Measurements from ENCODE around the gene CAPZB.
"Not testable (repeated sequence)": the region's sequence is repeated elsewhere in the genome, so short reads cannot be mapped to it uniquely, and the experiment has no call there.

CAPZB gene

DNA sequence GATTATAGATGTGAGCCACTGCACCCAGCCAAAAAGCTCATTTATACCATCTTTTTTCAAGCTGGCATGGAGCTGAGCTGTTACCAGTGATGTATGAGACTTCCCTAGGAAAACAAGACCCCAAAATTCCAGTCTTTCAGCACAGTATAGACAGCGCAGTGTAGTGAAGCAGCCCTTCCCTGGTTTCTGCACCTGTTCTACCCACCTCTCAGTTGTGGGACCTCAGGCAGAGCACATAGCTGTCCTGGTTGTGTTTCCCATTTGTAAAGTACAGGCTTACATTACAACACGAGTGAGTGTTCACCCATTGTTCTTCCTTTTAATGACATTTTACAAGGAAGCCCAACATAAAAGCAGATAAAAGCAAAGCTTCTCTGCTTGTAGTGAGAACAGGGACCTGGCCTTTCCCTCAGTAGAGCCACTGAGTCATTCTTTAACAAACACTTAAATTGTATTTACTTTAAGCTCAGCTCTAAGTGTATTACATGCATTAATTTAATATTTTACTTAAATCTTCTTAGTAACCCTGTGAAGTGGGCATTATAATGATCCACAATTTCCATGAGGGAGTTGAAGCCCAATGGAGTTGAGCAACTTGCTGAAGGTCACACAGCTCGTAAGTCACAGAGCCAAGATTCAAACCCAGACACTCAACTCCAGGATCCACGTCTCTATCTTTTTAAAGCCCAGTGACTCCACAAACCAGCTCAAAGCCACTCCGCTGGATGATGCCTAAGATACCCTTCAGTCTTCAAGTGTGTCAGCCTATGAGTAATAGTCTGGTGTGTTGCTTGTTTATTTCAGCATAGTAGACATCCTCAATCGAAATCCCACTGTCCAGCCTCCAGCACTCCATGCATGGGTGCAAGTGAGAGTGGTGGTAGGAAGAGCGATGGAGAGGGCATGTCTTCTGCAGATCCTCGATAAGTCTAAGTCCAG, 40.5 kb upstream of the CAPZB start:
- H3K4me3 ChIP-seq (ENCODE audit: low read depth, low read length) = no peak overlapping the region
- TF ChIP-seq, protein P1, sequence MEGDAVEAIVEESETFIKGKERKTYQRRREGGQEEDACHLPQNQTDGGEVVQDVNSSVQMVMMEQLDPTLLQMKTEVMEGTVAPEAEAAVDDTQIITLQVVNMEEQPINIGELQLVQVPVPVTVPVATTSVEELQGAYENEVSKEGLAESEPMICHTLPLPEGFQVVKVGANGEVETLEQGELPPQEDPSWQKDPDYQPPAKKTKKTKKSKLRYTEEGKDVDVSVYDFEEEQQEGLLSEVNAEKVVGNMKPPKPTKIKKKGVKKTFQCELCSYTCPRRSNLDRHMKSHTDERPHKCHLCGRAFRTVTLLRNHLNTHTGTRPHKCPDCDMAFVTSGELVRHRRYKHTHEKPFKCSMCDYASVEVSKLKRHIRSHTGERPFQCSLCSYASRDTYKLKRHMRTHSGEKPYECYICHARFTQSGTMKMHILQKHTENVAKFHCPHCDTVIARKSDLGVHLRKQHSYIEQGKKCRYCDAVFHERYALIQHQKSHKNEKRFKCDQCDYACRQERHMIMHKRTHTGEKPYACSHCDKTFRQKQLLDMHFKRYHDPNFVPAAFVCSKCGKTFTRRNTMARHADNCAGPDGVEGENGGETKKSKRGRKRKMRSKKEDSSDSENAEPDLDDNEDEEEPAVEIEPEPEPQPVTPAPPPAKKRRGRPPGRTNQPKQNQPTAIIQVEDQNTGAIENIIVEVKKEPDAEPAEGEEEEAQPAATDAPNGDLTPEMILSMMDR (IDR thresholded peaks at IDR 0.05; ENCODE audit: low read depth, low read length, missing control alignments) = no peak
- no peak for DNase-seq (ENCODE audit: low read depth)

GRCh38 chr1:19524791-19525190, 39.5 kb upstream of the CAPZB start:
- H3K4me3 ChIP-seq (ENCODE audit: low read depth, low read length) = no peak overlapping the region
- TF ChIP-seq, protein P1 (IDR thresholded peaks at IDR 0.05; ENCODE audit: low read depth, low read length, missing control alignments) = no peak
- DNase-seq (ENCODE audit: low read depth) = no peak

DNA sequence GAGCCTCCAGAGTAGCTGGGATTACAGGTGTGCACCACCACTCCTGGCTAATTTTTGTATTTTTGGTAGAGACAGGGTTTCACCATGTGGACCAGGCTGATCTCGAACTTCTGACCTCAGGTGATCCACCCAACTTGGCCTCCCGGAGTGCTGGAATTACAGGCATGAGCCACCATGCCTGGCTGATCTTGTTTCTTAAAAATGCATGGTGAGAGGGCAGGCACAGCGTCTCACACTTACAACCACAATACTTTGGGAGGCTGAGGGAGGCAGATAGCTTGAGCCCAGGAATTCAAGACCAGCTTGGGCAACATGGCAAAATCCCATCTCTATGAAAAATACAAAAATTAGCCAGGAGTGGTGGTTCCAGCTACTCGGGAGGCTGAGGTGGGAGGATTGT, 37.2 kb upstream of the CAPZB start:
- DNase-seq (ENCODE audit: low read depth); H3K4me3 ChIP-seq (ENCODE audit: low read depth, low read length): not testable (repeated sequence)

DNA sequence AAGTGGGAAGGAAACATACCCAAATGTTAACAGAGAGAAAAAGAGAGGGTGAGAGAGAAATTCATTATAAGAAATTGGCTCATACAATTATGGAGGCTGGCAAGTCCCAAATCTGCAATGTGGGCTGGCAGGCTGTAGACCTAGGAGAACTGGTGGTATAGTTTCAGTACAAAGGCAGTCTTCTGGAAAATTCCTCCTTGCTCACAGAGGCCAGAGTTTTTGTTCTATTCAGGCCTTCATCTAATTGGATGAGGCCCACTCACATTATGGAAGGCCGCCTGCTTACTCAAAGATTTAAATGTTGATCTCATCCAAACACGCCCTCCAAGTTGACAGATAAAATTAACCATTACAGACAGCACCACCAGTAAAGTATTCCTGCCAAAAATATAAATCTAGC, 36.1 kb upstream of the CAPZB start:
- H3K4me3 ChIP-seq (ENCODE audit: low read depth, low read length) = no peak overlapping the region
- TF ChIP-seq, protein P1 (IDR thresholded peaks at IDR 0.05; ENCODE audit: low read depth, low read length, missing control alignments) = no peak
- DNase-seq (ENCODE audit: low read depth) = no peak

DNA sequence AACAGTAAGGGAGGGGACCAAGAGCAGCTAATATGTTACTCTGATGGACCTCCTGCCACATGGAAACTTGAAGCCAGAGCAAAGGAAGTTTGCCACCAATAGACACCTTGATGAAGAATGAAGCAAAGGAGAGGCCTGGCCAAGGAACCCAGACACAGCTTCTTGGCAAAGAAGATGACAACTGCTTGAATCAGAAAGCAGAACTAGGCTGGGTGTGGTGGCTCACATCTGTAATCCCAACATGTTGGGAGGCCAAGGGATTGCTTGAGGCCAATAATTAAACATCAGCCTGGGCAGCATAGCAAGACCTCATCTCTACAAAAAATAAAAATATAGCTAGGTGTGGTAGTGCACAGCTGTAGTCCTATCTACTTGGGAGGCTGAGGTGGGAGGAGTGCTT, 31.7 kb upstream of the CAPZB start:
- TF ChIP-seq, protein P1 (IDR thresholded peaks at IDR 0.05; ENCODE audit: low read depth, low read length, missing control alignments) = no peak
- DNase-seq (ENCODE audit: low read depth) = no peak
- H3K4me3 ChIP-seq (ENCODE audit: low read depth, low read length) = no peak overlapping the region

GRCh38 chr1:19515201-19515600, 29.9 kb upstream of the CAPZB start:
- TF ChIP-seq, protein P1 (IDR thresholded peaks at IDR 0.05; ENCODE audit: low read depth, low read length, missing control alignments) = no peak
- no peak overlapping the region for H3K4me3 ChIP-seq (ENCODE audit: low read depth, low read length)
- no peak for DNase-seq (ENCODE audit: low read depth)

- DNase-seq (ENCODE audit: low read depth) = no peak
- H3K4me3 ChIP-seq (ENCODE audit: low read depth, low read length) = no peak overlapping the region
- TF ChIP-seq, protein P1 (IDR thresholded peaks at IDR 0.05; ENCODE audit: low read depth, low read length, missing control alignments) = no peak
Measured at GRCh38 chr1:19514391-19514831, 29.1 kb upstream of the CAPZB start.
